ENCODE measurements around the gene ZNF519. TPM values are rescaled to one million over a fixed set of nuclear protein-coding genes. Genes with fewer than 3 reads are reported as not detected.

ZNF519 gene
- total RNA-seq, 1 experiment from 2014 or later: 6.4 TPM

GRCh38 chr18:14074187-14074586, 58.0 kb downstream of the ZNF519 start:
- Histone ChIP-seq H3K27me3 (no peaks in the 10 kb centered on the region), H3K4me3 (no peak overlapping the region), H3K9me3 (no peaks in the 10 kb centered on the region), H3K36me3 (peaks cover 3% of the 10 kb centered on the region; the same call in 1 of the 2 replicates)
- no peak for DNase-seq

- H3K27me3 ChIP-seq: no peaks in the 10 kb centered on the region
- no peaks in the 10 kb centered on the region for H3K36me3 ChIP-seq
- no peak for DNase-seq
- H3K4me3 ChIP-seq: no peak overlapping the region
- peaks cover 4% of the 10 kb centered on the region for H3K9me3 ChIP-seq
These were observed 78.6 kb downstream of the ZNF519 start for GRCh38 chr18:14053661-14054060.

Other genes starting within 250 kb of the ZNF519 start
- not detected in 2 replicates for gene MC2R, start 216.9 kb downstream of the ZNF519 start, total RNA-seq (2014; rRNA removed; shearing (Covaris generic); ENCODE audit: low replicate concordance)